ENCODE measurements around the gene FLII. TPM values are rescaled to one million over a fixed set of nuclear protein-coding genes. Genes with fewer than 3 reads are reported as not detected.

The FLII gene
- total RNA-seq, 4 donors from 2014 or later = 365 to 919 (median 428) TPM

DNA sequence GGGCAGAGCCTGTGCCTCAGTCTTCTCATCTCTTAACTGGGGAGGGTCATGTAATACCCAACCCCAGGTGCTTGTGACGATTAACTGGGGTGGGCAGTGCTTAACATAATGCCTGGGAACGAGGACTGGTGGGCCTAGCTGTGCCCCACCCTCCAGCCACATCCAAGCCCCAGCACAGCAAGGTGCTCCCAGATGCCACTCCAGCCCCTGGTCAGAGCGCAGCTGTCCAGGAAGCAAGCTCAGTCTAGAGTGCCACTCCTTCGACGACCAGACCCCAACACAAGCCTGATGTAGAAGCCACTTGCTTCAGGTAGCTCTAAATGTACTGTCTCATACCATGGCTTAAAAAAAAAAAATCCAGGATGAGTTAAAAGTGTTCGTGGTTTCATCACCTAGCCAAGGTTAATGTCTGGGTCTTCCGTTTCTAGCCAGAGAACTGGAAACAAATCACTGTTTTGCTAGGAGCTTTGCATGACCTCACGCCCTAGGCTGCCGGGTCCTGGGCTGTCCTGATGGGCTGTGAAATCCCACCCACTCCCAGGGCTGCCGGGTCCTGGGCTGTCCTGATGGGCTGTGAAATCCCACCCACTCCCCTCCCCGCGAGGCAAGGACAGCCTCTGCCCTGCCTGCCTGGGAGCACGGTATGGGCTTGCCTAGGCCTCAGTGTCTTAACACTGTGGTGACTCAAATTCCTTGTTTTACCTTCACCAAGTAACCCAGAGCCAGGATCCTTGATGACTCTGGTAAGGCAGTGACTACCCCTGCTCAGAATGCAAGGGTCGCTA is 9.6 kb upstream of the FLII start:
- no peak for DNase-seq
- Histone ChIP-seq H3K27me3 (no peaks in the 10 kb centered on the region), H3K4me1 (no peaks in the 10 kb centered on the region), H3K27ac (no peak overlapping the region), H3K36me3 (peaks cover 0 to 18% (median 9%) of the 10 kb centered on the region in 4 donors), H3K9me3 (no peaks in the 10 kb centered on the region), H3K4me3 (no peak overlapping the region)
- WGBS, 2 donors (ENCODE audit: low coverage in 1 of 2) = 54 to 56% methylated on average over 4 to 14 of the region's 14 CpGs
- intact Hi-C loops (cut with DNase I; ENCODE audit: low total_unique reads) = no loop called here
- TF ChIP-seq EP300 (IDR thresholded peaks at IDR 0.05; ENCODE audit: low read depth) (no peak), POLR2A (IDR thresholded peaks at IDR 0.05) (no peak), POLR2AphosphoS5 (IDR thresholded peaks at IDR 0.05) (no peak)
- TF ChIP-seq, protein P1, sequence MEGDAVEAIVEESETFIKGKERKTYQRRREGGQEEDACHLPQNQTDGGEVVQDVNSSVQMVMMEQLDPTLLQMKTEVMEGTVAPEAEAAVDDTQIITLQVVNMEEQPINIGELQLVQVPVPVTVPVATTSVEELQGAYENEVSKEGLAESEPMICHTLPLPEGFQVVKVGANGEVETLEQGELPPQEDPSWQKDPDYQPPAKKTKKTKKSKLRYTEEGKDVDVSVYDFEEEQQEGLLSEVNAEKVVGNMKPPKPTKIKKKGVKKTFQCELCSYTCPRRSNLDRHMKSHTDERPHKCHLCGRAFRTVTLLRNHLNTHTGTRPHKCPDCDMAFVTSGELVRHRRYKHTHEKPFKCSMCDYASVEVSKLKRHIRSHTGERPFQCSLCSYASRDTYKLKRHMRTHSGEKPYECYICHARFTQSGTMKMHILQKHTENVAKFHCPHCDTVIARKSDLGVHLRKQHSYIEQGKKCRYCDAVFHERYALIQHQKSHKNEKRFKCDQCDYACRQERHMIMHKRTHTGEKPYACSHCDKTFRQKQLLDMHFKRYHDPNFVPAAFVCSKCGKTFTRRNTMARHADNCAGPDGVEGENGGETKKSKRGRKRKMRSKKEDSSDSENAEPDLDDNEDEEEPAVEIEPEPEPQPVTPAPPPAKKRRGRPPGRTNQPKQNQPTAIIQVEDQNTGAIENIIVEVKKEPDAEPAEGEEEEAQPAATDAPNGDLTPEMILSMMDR (IDR thresholded peaks at IDR 0.05) = no peak
- in situ Hi-C loops (cut with MboI; ENCODE audit: low pct_ligation_motif_present in 1 of 4, low pct_unique_long_range_greater_than_20kb in 1 of 4, low sequenced_read_pairs in 3 of 4) = no loop called here

DNA sequence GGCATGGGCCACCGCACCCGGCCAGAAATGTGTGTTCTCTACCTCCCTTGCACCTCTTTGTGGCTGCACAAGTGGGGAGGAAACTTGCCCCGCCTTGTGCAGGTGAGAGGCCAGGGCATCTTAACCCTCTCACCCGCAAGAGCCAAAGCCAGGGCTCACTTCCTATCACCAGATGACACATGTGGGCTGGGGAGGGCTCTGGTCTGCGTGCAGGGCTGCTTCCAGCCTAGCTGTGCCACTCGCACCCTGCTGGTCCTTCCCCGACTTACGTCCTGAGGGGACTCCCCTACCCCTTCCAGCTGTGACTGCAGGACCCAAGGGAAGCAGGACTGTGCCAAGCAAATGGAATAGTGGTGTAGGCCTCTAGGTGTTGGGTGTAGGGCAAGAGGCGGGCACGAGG is 8.8 kb upstream of the FLII start:
- intact Hi-C loops (cut with DNase I; ENCODE audit: low total_unique reads) = no loop called here
- in situ Hi-C loops (cut with MboI; ENCODE audit: low pct_ligation_motif_present in 1 of 4, low pct_unique_long_range_greater_than_20kb in 1 of 4, low sequenced_read_pairs in 3 of 4) = no loop called here
- whole genome bisulfite sequencing, 2 donors (ENCODE audit: low coverage in 1 of 2) = 79% methylated on average over 10 of the region's 10 CpGs; no CpG with 5 or more reads in 1 of the 2 donors
- no peak overlapping the region for H3K4me3 ChIP-seq
- no peaks in the 10 kb centered on the region for H3K9me3 ChIP-seq
- TF ChIP-seq POLR2AphosphoS5 (IDR thresholded peaks at IDR 0.05) (no peak), EP300 (IDR thresholded peaks at IDR 0.05; ENCODE audit: low read depth) (no peak)
- no peak overlapping the region for H3K27ac ChIP-seq
- H3K27me3 ChIP-seq = no peaks in the 10 kb centered on the region
- no peak for DNase-seq
- H3K36me3 ChIP-seq = peaks cover 0 to 19% (median 9%) of the 10 kb centered on the region in 4 donors
- peaks cover 3 to 5% (median 5%) of the 10 kb centered on the region in 4 donors for H3K4me1 ChIP-seq

DNA sequence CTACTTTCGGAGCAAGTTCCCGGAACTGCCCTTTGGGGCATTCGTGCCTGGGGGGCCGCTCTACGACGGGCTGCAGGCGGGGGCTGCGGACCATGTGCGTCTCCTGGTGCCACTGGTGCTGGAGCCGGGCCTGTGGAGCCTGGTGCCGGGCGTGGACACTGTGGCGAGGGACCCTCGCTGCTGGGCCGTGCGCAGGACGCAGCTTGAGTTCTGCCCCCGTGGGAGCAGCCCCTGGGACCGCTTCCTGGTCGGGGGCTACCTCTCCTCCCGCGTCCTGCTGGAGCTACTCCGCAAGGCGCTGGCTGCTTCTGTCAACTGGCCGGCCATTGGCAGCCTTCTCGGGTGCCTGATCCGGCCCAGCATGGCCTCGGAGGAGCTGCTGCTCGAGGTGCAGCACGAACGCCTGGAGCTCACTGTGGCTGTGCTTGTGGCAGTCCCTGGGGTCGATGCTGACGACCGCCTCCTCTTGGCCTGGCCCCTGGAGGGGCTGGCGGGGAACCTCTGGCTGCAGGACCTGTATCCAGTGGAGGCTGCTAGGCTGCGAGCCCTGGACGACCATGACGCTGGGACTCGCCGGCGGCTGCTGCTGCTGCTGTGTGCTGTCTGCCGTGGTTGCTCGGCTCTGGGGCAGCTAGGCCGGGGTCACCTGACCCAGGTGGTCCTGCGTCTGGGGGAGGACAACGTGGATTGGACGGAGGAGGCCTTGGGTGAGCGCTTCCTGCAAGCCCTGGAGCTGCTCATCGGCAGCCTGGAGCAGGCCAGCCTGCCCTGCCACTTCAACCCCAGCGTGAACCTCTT is 5.5 kb upstream of the FLII start:
- no peak for DNase-seq
- 93% methylated on average over 28 of the region's 50 CpGs; no CpG with 5 or more reads in 1 of the 2 donors for WGBS, 2 donors (ENCODE audit: low coverage in 1 of 2)
- intact Hi-C loops (cut with DNase I; ENCODE audit: low total_unique reads) = no loop called here
- H3K27ac ChIP-seq = no peak overlapping the region
- no peaks in the 10 kb centered on the region for H3K9me3 ChIP-seq
- TF ChIP-seq, protein P1 (IDR thresholded peaks at IDR 0.05) = no peak
- TF ChIP-seq POLR2A (IDR thresholded peaks at IDR 0.05) = no peak
- no peak for TF ChIP-seq POLR2AphosphoS5 (IDR thresholded peaks at IDR 0.05)
- no peak for TF ChIP-seq EP300 (IDR thresholded peaks at IDR 0.05; ENCODE audit: low read depth)
- peaks cover 13 to 30% (median 28%) of the 10 kb centered on the region in 4 donors for H3K4me1 ChIP-seq
- in situ Hi-C loops (cut with MboI; ENCODE audit: low pct_ligation_motif_present in 1 of 4, low pct_unique_long_range_greater_than_20kb in 1 of 4, low sequenced_read_pairs in 3 of 4) = no loop called here
- H3K4me3 ChIP-seq = no peak overlapping the region
- peaks cover 0 to 19% (median 9%) of the 10 kb centered on the region in 4 donors for H3K36me3 ChIP-seq
- H3K27me3 ChIP-seq = no peaks in the 10 kb centered on the region

DNA sequence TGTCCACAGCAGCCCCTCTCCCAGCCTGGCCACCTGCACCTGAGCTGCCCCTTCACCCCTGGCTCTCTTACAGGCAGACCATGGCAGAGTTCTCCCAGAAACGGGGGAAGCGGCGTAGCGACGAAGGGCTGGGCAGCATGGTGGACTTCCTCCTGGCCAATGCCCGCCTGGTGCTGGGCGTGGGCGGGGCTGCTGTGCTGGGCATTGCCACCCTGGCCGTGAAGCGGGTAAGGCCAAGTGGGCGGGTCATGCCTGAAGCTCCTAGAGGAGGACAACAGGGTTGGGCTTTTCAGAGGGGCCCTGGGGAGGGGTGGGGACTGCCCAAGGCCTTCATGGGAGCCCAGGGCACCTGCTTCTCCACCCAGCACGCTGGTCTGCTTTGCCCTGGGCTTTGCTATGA is 4.1 kb upstream of the FLII start:
- H3K27ac ChIP-seq = no peak overlapping the region
- peaks cover 13 to 38% (median 33%) of the 10 kb centered on the region in 4 donors for H3K4me1 ChIP-seq
- H3K4me3 ChIP-seq = no peak overlapping the region
- intact Hi-C loops (cut with DNase I; ENCODE audit: low total_unique reads) (no loop called here), in situ Hi-C loops (cut with MboI; ENCODE audit: low pct_ligation_motif_present in 1 of 4, low pct_unique_long_range_greater_than_20kb in 1 of 4, low sequenced_read_pairs in 3 of 4) (no loop called here)
- no peak for DNase-seq
- H3K9me3 ChIP-seq = no peaks in the 10 kb centered on the region
- H3K27me3 ChIP-seq = no peaks in the 10 kb centered on the region
- 70 to 89% methylated on average over 2 to 12 of the region's 12 CpGs for WGBS, 2 donors (ENCODE audit: low coverage in 1 of 2)
- no peak for TF ChIP-seq POLR2A (IDR thresholded peaks at IDR 0.05)
- no peak for TF ChIP-seq POLR2AphosphoS5 (IDR thresholded peaks at IDR 0.05)
- no peak for TF ChIP-seq EP300 (IDR thresholded peaks at IDR 0.05; ENCODE audit: low read depth)
- TF ChIP-seq, protein P1 (IDR thresholded peaks at IDR 0.05) = no peak
- H3K36me3 ChIP-seq = peaks cover 0 to 19% (median 9%) of the 10 kb centered on the region in 4 donors

All from transverse colon (tissue), 4 donors.